HepG2 (cell line): ENCODE data around the gene STMN3. TPM values are rescaled to one million over a fixed set of nuclear protein-coding genes. Genes with fewer than 3 reads are reported as not detected.

ENCODE experiments used
- ARID3A ChIP-seq: IDR thresholded peaks from 2 replicates; pipeline ENCODE4 v1.6.1; 2012; ENCODE audit warnings: low read depth, low read length, improper control_type of control experiment
- EP300 ChIP-seq, 3 experiments: sonication (generic) in 1 of 3; formaldehyde crosslinking in 1 of 3; IDR thresholded peaks; 2 replicates each; pipeline versions ENCODE4 v1.5.1 to v1.6.1; 2011 to 2020; ENCODE audit warnings: low read depth in 2 of 3, low read length in 2 of 3, borderline replicate concordance in 1 of 3, improper control_type of control experiment in 1 of 3, mild to moderate bottlenecking in 1 of 3, missing genetic modification reagents in 1 of 3, moderate library complexity in 1 of 3
- GATA4 ChIP-seq: sonication (generic); IDR thresholded peaks from 2 replicates; pipeline ENCODE4 v1.6.1; 2016; ENCODE audit warnings: antibody characterized with exemption, low read depth, borderline replicate concordance
- HINFP ChIP-seq: sonication (generic); formaldehyde crosslinking; IDR thresholded peaks from 2 replicates; pipeline ENCODE4 v1.4.0; 2020; ENCODE audit warnings: low read depth, mild to moderate bottlenecking, missing genetic modification reagents
- HNRNPL ChIP-seq: fragments of 200-400 bp; formaldehyde crosslinking; IDR thresholded peaks from 2 replicates; pipeline ENCODE4 v1.6.1; 2017; ENCODE audit warnings: mild to moderate bottlenecking, low read depth, low read length
- IRX3 ChIP-seq: sonication (generic); formaldehyde crosslinking; IDR thresholded peaks from 2 replicates; pipeline ENCODE4 v1.8.1; 2023; ENCODE audit warnings: mild to moderate bottlenecking, low read depth, missing genetic modification reagents, borderline replicate concordance
- KAT7 ChIP-seq: IDR thresholded peaks from 2 replicates; pipeline ENCODE4 v1.6.1; 2018; ENCODE audit warnings: borderline replicate concordance, missing compliant biosample characterization
- MAX ChIP-seq: IDR thresholded peaks from 2 replicates; pipeline ENCODE4 v1.6.1; 2012; ENCODE audit warnings: inconsistent platforms
- MEF2D ChIP-seq: sonication (generic); formaldehyde crosslinking; IDR thresholded peaks from 2 replicates; pipeline ENCODE4 v1.5.1; 2020; ENCODE audit warnings: mild to moderate bottlenecking, missing genetic modification reagents
- MIER3 ChIP-seq: IDR thresholded peaks from 2 replicates; pipeline ENCODE4 v1.6.1; 2016; ENCODE audit warnings: missing compliant biosample characterization, borderline replicate concordance
- NFAT5 ChIP-seq: sonication (generic); formaldehyde crosslinking; IDR thresholded peaks from 2 replicates; pipeline ENCODE4 v1.4.0; 2020; ENCODE audit warnings: missing genetic modification reagents
- NR2F2 ChIP-seq: IDR thresholded peaks from 2 replicates; pipeline ENCODE4 v1.6.1; 2012; ENCODE audit warnings: low read depth, inconsistent platforms, borderline replicate concordance
- RBM39 ChIP-seq: fragments of 200-400 bp; formaldehyde crosslinking; IDR thresholded peaks from one replicate; pipeline ENCODE4 v1.6.1; 2018; ENCODE audit warnings: antibody characterized with exemption, mild to moderate bottlenecking, low read depth, low read length; ENCODE audit not compliant: poor library complexity, severe bottlenecking
- SALL1 ChIP-seq: sonication (generic); formaldehyde crosslinking; IDR thresholded peaks from 2 replicates; pipeline ENCODE4 v1.8.0; 2022; ENCODE audit warnings: mild to moderate bottlenecking, missing genetic modification reagents
- TCF7 ChIP-seq: sonication (generic); IDR thresholded peaks from 2 replicates; pipeline ENCODE4 v1.6.1; 2016; ENCODE audit warnings: antibody characterized with exemption, low read depth
- ZFAT ChIP-seq: sonication (generic); formaldehyde crosslinking; conservative IDR thresholded peaks from 2 replicates; pipeline ENCODE4 v1.8.1; 2023; ENCODE audit warnings: missing genetic modification reagents, inconsistent platforms
- ZNF33A ChIP-seq: sonication (generic); formaldehyde crosslinking; IDR thresholded peaks from 2 replicates; pipeline ENCODE4 v1.5.1; 2020; ENCODE audit warnings: missing genetic modification reagents, mild to moderate bottlenecking, moderate library complexity, borderline replicate concordance
- ZNF431 ChIP-seq: sonication (generic); formaldehyde crosslinking; IDR thresholded peaks from 2 replicates; pipeline ENCODE4 v1.9.0; 2022; ENCODE audit warnings: missing genetic modification reagents, low read depth, mild to moderate bottlenecking, borderline replicate concordance
- ZNF883 ChIP-seq: sonication (generic); formaldehyde crosslinking; IDR thresholded peaks from 2 replicates; pipeline ENCODE4 v1.5.1; 2020; ENCODE audit warnings: mild to moderate bottlenecking, missing genetic modification reagents; ENCODE audit errors: not compliant biosample characterization
- ZSCAN30 ChIP-seq: sonication (generic); formaldehyde crosslinking; IDR thresholded peaks from 2 replicates; pipeline ENCODE4 v1.5.0; 2020; ENCODE audit warnings: mild to moderate bottlenecking, missing genetic modification reagents
- polyA plus RNA-seq, 8 experiments: library from polyadenylated mRNA; depleted of rRNA in 3 of 8; stranded (reverse) in 7 of 8; unstranded in 1 of 8; fragments of >200 nt; fragmentation: Illumina TruSeq in 4 of 8; extraction: Trizol in 4 of 8; gene quantifications; 2 replicates each; pipeline versions ENCODE4 v1.2.1 to v1.2.3, GENCODE V29; 2011 to 2016; ENCODE audit warnings: low read depth in 4 of 8, missing spikeins in 1 of 8, mixed read lengths in 1 of 8; ENCODE audit not compliant: insufficient read depth in 1 of 8
- total RNA-seq, 5 experiments: library from RNA; depleted of rRNA; stranded (reverse); fragments of >200 nt; fragmentation: Illumina TruSeq; extraction: Trizol; gene quantifications; 2 replicates each; pipeline ENCODE4 v1.2.3, GENCODE V29; 2016; ENCODE audit warnings: low read depth in 1 of 5

The STMN3 gene
- total and polyA plus RNA-seq, 2 of the 13 experiments (the other 11 are each of a cell fraction or from before 2014, with no cell fraction given): 21.0 to 48.3 TPM

- TF ChIP-seq IRX3 (CRISPR knock-in tag): peak; percentile 90
- TF ChIP-seq ZNF883 (CRISPR knock-in tag): peak; percentile 64
- TF ChIP-seq ZNF431 (CRISPR knock-in tag): no peak
- no peak for TF ChIP-seq TCF7
- no peak for TF ChIP-seq ZNF33A (CRISPR knock-in tag)
- TF ChIP-seq ZFAT: no peak
- no peak for TF ChIP-seq MIER3 (CRISPR knock-in tag)
- no peak for TF ChIP-seq KAT7 (CRISPR knock-in tag)
- peak; percentile 84; the same call in 1 of the 2 replicates for TF ChIP-seq MAX
- TF ChIP-seq EP300 (IDR thresholded peaks at IDR 0.05; ENCODE audit: low read depth in 2 of 2, low read length in 2 of 2): peak in 1 of 2 experiments; percentile 13; a peak in 1 of 4 replicates
- TF ChIP-seq EP300 (CRISPR knock-in tag; IDR thresholded peaks at IDR 0.05; ENCODE audit: borderline replicate concordance): no peak
- no peak for TF ChIP-seq ZSCAN30 (CRISPR knock-in tag)
- TF ChIP-seq MEF2D (CRISPR knock-in tag): 0 out of 2 replicates have a peak, but pooled peaks have one; percentile 35
- peak; percentile 41; the same call in 1 of the 2 replicates for TF ChIP-seq NR2F2
- TF ChIP-seq HINFP (CRISPR knock-in tag): 0 out of 2 replicates have a peak, but pooled peaks have one; percentile 39
- peak; percentile 47 for TF ChIP-seq SALL1 (CRISPR knock-in tag)
- TF ChIP-seq GATA4: no peak
- TF ChIP-seq ARID3A: no peak
- TF ChIP-seq HNRNPL: no peak
- 0 out of 2 replicates have a peak, but pooled peaks have one; percentile 69 for TF ChIP-seq NFAT5
- TF ChIP-seq RBM39: peak; percentile 30
Observed at GRCh38 chr20:63652192-63652980, 838 bp downstream of the STMN3 start (continued).
